ENCODE results near the gene P2RY2.

DNA sequence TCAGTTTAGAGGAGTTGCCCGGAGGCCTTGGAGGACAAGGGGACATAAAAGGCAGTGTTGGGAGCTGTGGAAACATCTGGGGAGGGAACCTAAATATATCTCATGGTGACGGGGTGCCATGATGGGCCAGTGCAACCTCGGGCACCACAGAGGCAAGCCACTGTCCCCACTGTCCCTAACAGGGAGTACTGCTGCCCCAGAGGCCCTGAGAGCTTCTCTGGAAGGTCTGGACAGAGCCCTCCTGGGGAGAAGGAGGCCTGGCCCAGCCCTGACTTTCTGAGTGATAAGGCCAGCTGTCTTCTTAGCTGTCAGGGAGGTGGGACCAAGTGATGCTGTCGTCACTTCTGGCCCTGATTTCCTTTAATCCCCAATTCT, 48.6 kb downstream of the P2RY2 start:
- no peak for TF ChIP-seq CTCF (IDR thresholded peaks at IDR 0.05)
- no peak for TF ChIP-seq EZH2 (IDR thresholded peaks at IDR 0.05)

Data from neural progenitor cell (in vitro differentiated cells).